ENCODE measurements around the gene TRIM3.

TRIM3 gene

DNA sequence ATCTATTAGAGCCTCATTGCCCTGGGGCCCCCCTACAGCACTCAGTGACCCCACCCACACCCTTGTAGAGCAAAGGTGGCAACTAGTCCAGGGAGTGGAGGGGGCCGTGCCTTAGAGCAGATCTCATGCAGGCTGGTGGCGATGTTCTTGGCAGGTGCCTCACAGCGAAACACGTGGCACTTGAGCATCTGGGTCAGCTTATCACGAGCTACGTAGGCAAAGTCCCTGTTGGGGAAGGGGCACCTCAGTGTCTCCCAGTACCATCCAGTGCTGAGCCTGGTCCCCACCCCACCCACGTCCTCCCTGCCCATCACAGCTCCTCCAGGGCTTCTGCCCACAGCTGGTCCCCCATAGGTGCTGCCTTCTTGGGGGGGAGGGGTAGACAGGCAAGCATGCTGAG lies 72.3 kb downstream of the TRIM3 start:
- DNase-seq (ENCODE audit: low read depth, low spot score) = no peak

DNA sequence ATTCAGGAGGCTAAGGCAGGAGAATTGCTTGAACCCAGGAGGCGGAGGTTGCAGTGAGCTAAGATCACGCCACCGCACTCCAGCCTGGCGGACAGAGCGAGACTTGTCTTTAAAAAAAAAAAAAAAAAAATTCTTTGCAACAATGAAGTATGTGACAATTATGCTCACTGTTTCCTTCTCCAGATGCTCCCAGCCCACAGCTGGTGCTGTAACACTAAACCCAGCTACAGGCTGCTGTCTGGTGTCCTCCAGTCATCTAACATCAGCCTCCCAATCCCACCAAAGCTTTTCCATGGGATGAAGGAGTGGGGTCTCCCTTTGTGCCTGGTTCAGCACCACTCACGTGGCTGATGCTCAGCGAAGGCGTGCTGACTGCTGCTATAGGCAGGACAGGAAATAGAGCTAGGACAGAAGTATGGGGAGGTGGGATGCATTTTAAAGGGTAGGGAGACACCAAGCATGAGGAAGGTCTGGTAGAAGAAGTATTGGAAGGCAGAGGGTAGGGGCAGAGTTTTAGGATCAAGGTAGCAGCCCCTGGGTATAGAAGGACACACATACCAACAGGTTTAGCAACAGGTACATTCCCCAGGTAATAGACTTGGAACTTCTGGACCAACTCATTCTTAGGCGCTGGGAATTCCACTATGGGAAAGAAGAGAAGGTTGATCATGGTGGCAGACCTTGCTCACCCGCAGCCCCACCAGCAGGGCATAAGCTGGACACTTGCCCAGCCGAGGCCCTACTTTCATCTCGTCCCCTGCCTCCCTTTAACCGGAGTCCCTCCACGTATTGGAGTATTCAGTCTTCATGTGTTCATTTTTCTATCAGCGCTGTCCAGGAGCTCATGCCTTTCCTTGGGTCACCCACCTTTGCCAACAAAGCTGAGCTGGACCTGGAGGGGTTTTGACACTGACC lies 73.1 kb downstream of the TRIM3 start:
- DNase-seq (ENCODE audit: low read depth, low spot score) = no peak
